Stimulated activated CD4-positive, alpha-beta T cell treated with anti-CD3 and anti-CD28 coated beads, TNF-alpha, amount 100 ng/mL, for 24 hours (primary cell): Measurements from ENCODE around the gene SIGLEC7.

Experiments used
- DNase-seq, 3 experiments: peaks; one replicate each; pipeline ENCODE4 v3.0.0-alpha.2; 2020; ENCODE audit warnings: low read depth in 3 of 3

SIGLEC7 gene

DNA sequence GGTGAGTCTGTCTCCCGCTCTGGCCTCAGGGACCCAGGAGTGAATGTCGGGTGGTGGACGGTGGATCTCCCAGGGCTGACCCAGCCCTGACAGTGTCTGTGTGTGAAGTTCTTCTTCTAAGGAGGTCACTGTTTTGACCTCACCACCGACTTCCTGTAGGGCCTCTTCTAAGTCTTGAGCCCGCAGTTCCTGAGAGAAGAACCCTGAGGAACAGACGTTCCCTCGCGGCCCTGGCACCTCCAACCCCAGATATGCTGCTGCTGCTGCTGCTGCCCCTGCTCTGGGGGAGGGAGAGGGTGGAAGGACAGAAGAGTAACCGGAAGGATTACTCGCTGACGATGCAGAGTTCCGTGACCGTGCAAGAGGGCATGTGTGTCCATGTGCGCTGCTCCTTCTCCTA is at the start of gene SIGLEC7:
Gene SIGLEC7, plus strand, starts transcription at position 183 of the 400 bp plus-strand sequence. Its CDS starts 69 bp downstream, at position 252.
- no peak for DNase-seq

DNA sequence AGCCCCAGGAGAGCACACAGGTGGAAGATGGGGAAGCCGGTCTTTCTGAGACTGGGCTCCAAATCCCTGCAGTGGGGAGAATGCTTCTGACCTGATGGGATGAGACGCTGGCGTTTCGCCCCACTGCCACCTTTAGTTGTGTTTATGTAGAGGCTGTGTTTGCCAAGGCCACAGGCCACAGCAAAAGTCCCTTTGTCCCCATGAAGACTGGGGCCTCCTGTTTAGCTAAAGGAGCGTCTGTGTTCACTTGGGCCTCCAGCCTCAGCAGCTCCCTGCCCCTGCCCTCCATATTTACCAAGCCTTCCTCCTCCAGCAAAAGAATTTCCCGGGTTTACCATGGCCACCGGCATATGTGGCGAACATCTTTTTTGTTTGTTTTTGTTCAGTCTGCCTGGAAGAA is 49.0 kb upstream of the SIGLEC7 start:
- no peak for DNase-seq

DNA sequence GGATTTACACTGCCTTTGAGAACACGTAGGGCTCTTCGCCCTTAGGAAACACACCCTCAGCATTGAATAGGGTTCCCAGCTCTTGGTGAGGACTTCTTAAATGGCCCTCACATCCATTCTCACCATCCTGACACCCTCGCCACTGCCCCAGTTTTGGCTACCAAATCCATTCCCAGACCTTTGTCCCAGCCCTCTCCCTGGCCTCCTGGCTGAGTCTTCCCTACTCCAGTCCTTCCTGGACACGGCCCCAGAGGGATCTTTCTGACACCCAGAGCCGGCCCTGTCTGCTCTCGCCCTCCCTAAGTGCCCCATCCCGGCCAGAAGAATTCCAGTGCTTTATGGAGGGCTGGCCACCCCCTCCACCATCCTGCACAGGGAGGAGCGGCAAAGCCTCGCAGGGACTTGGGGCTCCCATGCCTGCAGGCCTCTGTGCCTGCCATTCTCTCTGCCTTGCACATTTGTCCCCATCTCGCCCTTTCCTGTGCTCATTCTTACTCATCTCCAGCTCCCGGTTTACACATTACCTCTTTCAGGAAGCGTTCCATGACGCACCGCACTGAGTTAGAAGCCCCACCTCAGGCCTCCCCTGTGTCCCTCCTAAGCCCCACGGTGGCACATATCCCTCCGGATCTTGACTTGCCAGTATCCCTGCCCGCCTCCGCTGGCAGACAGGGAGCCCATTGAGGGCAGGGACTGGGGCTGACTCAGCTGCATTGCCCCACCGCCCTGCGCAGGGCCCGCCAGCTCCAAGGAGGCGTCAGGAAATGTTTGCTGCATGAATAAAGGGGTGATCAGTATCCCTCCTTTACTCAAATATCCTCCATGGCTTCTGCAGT is 48.4 kb upstream of the SIGLEC7 start:
- no peak for DNase-seq

DNA sequence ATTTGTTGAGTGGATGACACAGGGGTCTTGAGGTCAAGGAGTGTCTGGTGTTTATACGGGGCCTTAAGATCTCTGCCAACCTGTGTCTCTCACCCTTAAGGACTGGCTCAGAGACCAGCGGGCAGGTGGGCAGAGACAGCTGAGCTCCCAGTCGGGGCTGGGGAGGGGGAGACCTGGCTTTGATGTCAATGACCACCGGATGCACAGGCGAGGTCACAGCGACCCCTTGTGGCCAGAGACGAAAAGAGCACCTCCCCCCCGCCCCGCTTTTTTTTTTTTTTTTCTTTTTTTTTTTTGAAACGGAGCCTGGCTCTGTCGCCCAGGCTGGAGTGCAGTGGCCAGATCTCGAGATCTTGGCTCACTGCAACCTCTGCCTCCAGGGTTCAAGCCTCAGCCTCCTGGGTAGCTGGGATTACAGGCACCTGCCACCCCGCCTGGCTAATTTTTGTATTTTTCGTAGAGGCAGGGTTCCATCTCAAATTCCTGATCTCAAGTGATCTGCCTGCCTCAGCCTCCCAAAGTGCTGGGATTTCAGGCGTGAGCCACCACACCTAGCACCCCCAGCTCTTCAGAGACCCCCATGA is 47.3 kb upstream of the SIGLEC7 start:
- no peak for DNase-seq

DNA sequence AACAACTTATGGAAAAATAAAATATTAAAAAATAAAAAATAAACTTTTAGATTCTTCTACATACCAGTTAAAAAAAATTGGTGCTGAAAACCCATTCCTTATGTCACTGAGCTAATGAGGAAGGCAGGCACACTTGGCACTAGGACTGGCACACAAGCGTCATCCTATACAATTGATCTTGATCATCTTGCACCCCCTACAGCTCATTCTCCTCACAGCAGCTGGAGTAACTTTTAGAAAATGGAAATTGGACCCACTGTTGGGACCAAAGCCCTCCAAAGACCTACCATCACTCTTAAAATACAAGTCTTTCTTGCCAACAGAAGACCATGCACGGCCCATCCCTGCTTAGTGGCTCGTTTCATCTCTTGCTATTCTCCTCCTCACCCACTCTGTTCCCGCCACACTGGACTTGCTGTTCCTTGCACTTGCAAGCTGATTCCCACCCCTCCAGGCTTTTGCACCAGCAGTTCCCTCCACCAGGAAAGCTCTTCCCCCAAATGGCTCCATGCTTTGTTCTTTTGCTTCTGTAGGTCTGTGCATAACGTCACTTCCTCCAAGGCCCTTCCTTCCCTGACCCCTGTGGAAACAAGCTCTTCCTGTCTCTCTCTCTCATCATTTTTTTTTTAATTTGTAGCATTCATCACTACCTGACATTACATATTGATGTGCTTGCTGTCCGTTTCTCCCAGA is 45.5 kb upstream of the SIGLEC7 start:
- DNase-seq: no peak

DNA sequence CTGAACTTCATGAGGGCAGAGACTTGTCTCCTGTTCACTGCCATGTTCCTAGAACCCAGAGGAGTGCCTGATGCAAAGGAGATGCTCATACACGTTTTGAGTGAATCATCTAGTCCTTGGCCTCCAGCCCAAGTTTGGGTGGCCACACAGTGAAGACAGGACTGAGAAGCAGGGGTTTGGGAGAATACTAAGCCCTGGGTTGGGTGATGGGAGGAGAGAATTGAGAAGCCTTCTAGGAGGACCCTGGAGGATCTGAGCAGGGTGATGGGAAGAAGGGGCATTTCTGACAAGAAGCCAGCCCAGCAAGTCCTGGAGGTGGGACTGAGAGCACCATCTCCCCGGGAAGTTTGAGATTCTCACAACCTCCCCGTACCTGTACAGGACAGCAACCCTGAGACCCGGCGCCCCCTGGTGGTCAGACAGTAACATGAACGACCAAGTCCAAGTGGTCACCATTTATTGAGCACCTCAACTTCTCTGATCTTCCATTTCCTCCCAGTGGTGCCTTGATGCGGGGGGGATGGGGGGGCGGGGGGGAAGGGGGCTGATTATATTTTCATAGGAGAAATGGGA is 44.8 kb upstream of the SIGLEC7 start:
- DNase-seq: peak; percentile 35 to 70 (median 58)

DNA sequence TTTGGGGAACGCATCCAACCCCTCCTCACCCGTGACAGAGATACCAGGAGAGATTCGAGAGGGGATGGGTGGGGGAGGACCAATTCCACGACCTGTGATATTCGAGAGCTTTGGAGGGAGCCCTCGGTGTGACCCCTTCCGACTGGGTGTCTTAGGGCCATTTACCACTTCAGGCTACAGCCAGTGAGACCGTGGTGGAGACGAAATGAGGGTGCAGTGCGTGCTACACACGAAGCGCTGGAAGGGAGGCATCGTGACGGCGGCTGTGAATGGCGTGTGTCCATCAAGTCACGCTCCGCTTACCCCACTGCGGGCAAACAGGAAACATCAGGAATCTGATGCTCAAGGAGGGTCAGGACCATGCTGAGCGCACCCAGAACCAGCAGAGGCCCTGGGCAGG is 44.3 kb upstream of the SIGLEC7 start:
- no peak for DNase-seq

DNA sequence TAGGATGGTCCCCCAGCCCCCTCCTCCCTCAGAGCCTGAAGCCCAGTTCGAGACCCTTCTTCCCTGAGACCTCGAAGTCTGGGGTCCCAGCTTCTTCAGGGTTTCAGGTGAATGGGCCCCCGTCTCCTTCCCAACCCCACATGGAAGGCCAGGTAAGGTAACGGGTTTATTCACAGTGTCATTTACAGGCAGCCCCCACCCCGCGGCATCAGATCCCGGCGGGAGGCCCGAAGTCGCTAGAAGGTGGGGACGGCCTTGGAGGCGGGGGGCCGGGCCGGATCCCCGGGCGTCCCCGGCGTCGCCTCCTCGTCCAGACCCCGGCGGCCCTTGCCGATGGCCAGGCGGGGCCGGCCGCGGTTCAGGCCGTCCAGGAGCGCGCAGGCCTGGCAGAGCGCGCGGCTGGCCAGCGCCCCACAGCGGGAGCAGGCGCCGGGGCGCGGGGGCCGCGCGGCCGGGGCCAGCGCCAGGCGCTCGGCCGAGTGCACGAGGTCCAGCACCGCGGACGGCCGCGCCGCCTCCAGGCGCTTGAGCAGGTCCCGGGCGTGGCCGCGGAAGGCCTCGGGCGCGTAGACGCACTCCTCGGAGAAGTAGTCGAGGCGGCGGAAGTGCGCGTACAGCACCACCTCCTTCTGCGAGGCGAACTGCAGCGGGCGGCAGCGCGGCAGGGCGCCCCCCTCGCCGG is 43.6 kb upstream of the SIGLEC7 start:
- DNase-seq: no peak

DNA sequence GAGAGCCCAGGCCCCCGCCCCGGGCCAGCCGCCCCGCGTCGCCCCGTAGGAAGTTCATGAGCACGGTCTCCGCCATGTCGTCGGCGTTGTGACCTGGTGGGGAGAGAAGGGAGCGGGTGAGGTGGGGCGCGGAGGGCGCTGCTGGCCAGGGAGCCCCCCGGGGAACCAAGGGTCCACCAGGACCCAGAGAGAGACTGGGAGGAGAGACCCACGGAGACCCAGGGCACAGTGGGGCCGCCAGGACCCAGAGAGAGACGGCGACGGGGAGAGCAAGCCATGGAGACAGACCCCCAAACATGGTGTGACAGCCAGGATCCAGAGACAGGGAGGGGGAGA is 43.1 kb upstream of the SIGLEC7 start:
- DNase-seq: no peak

DNA sequence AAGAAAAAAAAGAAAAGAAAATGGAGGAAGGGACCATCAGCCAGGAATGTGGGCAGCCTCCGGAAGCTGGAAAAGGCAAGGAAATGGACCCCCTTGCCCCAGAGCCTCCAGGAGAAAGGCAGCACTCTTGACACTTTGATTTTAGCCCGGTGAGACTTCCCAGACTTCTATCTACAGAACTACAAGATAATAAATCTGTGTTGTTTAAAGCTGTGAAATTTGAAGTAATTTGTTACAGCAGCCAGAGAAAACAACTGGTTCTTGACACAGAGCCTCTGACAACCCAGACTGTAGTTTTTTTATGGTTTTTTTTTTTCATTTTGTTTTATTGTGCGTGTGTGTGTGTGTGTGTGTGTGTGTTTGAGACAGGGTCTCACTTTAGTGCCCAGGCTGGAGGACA is 41.5 kb upstream of the SIGLEC7 start:
- DNase-seq: no peak

DNA sequence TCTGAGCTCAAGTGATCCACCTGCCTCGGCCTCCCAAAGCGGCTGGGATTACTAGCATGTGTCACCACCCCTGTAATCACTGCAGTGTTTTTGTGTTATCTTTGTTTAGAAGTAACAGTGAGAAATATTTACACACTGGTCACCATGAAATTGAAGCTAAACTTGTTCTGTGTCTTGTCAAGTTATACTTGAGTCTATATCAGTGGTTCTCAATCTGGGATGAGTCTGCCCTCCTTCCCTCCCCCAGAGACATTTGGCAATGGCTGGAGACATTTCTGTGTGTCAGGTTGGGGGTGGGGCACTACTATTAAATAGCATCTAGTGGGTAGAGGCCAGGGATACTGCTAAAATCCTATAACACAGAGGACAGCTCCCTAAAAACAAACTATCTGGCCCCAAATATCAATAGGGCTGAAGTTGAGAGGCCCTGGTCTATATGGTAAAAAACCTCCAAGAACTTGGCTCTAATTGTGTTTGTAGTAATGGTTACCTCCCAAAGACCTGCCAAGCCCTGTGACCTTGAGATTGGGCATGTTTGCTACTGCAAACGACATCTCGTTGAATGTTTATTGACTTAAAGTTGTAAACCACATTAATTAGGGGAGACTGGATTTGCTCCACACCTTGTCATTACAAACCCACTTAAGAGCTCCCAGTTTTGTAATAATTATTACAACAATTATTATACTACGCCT is 40.8 kb upstream of the SIGLEC7 start:
- no peak for DNase-seq

DNA sequence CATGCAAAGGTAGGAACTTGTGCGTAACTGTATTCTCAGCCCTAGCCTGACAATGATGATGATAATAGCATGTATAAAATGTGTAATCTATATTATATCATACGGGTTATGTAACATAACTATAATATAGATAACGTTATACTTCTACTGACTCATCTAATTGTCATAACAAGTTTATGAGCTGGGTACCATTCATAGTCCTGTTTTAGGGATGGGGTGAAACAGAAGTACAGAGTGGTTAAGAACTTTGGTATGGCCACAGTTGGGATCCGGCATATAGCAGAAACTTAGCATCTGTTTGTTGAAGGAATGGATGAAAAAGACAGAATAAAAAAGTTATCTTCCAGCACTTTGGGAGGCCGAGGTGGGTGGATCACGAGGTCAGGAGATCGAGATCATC is 39.1 kb upstream of the SIGLEC7 start:
- no peak for DNase-seq

DNA sequence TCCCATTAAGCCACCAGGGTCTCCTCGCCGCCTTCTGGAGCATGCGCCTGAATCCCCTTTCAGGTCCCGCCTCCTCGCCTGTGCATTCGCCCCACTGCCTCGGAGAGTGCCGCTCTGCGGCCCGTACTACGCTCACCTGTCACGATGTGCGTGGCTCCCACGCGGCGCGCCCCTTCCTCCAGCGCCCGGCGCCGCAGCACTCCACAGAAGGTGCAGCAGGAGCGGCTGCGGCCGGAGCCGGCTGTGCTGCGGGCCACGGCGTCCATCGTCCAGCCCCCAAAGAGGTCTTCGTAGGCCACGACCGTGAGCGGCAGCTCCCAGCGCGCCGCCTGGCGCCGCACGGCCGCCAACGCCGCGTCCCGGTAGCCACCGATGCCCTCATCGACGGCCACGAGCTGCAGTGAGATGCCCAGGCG is 38.2 kb upstream of the SIGLEC7 start:
- DNase-seq: no peak

DNA sequence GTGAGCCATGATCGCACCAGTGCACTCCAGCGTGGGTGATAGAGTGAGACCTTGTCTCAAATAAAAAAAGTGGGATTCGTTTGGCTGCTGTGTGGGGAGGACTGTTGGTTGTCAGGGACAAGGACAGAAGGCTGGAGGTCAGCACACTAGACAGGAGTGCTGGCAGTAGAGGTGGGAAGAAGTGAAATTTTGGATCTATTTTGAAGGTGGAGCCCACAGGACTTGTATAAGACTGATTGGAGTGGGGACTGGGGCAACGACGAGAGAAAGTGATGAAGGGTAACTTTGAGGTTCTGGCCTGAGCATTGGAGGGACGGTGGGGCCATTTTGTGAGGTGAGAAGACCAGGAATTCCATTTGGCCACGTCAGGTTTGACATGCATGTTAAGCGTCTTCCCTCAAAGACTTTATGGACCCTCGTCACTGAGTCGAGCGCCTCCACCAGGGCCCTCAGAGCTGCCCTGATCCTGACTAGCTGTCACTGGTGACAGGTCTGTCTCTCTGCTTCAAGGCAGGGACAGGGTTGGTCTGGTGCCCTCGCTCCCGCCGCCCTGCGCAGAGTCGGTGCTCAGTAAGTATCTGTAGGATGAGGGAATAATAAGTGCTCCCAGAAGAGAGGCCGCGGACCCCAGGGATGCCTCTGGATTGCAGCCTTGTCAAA is 34.6 kb upstream of the SIGLEC7 start:
- no peak for DNase-seq

DNA sequence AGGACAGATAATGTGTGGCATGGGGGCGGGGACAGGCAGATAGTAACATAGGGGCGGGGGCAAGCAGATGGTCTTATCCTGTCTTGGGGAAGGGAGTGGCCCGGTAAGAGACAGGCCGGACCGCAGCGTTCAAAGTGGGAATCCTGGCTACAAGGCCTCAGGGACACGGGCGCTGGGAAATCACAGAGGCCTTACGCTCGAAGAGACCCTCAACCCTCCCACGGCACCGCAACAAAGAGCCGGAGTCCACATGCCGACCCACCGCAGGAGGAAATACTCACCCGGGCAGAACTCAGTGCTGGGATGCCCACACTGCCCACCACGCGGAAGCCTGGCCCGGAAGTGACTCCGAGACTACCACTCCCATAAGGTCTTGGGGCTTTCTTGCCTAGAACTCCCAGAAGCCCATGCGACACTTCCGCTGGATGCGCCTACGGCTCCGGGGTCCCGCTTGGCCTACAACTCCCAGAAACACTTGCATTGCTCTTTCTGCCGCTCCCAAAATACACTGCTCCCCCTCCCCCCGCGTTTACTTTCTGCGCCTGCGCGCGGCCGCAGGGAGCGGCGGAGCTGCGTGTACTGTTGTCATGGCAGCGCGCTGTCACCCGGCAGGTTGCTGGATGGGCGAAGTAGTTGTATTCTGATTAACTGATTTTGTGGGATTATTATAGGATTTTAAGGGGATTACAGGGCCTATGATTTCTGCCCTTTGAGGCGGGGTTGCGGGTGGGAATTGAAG is 33.9 kb upstream of the SIGLEC7 start, which contains the start of gene CTU1:
Gene CTU1, minus strand, starts transcription at position 344 of the 739 bp plus-strand sequence. CDS start 3,840 bp downstream, outside the sequence.
- DNase-seq: peak; percentile 92 to 98 (median 97)

DNA sequence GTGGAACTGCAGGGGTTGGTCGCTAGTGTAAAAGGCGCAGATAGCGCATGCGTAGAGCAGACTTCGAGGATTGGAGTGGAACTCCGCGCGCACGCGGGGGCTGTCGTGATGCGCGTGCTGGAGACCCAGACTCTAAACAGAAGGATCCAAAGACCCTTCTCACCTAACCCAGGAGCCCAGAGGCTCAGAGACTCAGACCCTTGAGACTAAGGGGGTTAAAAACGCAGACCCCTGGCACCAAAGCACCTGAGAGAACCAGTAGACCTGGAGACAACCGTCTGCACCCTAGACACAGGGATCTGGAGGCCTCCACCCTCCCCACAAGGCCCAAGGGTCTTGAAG is 33.3 kb upstream of the SIGLEC7 start:
- DNase-seq: no peak

DNA sequence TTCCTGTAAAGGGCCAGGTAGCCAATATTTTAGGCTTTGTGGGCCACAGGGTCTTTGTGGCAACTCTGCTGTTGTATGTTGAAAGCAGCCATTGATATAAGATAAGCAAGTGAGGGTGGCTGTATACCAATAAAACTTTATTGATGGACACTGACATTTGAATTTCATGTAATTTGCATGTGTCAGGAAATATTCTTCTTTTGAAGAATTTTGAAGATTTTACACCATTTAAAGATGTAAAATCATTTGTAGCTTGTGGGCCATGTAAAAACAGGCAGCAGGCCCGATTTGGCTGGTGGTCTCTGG is 31.5 kb upstream of the SIGLEC7 start:
- no peak for DNase-seq

DNA sequence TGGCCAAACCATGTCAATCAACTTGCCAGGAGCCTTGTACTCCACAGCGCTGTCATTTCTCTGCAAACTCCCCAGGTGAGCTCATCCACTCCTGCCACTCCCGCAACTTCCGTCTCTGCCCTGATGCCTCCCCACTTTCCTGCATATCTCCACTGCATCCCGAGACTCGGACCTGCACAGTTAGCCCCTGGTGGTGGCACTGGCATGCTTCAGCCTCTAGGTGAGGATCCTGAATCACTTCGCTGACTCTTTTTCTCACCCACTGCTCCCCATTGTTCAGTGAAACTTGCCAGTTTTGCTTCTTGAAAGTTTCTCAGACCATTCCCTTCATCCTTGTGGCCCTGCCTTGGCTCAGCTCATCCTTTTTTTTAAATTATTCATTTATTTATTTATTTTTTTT is 30.5 kb upstream of the SIGLEC7 start:
- no peak for DNase-seq

DNA sequence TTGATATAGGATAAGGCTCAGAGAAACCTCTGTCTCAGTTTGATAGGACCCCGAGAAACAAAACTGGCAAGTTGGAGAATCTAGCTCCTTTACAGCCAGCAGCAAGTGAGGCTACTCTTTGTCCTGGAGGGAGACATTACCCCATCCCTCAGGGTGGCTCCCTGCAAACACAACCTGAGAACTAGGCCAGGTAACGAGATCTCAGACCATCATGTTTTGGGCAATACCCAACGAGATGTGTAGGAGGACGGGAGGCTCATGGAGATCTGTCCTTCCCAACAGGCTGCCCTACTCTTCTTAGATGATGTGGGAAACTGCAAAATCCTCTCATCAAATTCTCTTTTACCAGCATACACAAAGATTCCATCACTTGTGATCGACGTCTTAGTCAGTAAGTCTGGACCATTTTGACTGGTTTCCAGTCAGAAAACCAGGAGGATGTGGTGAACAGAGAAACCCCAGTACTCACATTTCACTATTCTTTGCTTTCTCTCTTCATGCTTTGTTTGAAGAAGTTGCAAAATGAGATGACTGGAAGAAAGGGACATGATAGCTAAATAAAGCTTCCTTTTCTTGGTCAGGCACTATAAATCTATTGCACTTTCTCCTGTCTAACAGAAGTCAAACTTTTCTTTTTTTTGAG is 27.9 kb upstream of the SIGLEC7 start:
- DNase-seq: no peak

DNA sequence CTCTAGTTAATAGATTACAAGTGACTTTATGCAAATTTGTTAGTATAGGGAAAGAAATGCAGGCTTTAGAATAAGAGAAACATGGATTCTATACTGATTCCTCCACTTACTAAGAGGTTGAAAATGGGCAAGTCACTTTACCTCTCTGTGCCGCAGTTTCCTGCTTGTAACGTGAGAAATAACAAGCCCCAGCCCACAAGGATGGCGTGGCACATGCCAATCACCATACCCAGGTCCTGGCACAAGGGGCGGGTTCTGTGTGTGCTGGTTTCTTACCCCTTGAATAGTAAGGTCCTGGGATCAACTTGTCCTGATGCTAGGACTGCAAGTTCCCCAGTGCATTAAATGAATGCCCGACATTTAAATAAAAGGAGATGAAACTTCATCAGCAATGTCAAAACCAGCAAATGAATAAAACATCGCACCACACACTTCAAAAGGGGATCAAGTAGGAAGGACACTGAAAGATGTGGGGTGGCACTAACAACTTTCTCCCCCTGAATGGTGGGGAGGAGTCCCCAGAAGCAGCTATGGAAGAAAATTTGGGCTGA is 25.3 kb upstream of the SIGLEC7 start:
- no peak for DNase-seq
